Measurements from ENCODE around the gene WNT3A.

WNT3A gene

DNA sequence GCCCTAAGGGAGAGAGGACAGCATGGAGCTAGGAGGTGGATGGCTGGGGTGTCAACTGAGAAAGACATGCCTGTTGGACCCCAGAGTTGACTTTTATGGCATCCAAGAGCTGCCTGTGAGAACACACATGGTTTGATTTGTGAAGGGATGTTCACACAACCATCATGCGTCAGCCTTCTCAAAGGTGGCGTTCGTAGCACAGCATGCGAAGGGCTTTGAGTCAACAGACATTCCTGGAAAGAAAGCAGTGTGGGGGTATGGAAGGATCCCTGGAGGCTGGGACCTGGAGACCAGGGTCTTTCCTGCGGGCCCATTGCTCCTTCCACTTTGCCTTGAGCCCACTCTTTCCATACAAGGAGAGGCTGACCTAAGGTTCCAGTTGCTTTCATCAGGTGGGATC, 6.4 kb upstream of the WNT3A start:
- no peak for TF ChIP-seq PPARA (CRISPR knock-in tag; IDR thresholded peaks at IDR 0.05; ENCODE audit: borderline replicate concordance)
- no peak for TF ChIP-seq ZNF70 (CRISPR knock-in tag; IDR thresholded peaks at IDR 0.05)
- TF ChIP-seq, protein P1, sequence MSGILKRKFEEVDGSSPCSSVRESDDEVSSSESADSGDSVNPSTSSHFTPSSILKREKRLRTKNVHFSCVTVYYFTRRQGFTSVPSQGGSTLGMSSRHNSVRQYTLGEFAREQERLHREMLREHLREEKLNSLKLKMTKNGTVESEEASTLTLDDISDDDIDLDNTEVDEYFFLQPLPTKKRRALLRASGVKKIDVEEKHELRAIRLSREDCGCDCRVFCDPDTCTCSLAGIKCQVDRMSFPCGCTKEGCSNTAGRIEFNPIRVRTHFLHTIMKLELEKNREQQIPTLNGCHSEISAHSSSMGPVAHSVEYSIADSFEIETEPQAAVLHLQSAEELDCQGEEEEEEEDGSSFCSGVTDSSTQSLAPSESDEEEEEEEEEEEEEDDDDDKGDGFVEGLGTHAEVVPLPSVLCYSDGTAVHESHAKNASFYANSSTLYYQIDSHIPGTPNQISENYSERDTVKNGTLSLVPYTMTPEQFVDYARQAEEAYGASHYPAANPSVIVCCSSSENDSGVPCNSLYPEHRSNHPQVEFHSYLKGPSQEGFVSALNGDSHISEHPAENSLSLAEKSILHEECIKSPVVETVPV (CRISPR knock-in tag; IDR thresholded peaks at IDR 0.05) = no peak
- TF ChIP-seq, protein P2, sequence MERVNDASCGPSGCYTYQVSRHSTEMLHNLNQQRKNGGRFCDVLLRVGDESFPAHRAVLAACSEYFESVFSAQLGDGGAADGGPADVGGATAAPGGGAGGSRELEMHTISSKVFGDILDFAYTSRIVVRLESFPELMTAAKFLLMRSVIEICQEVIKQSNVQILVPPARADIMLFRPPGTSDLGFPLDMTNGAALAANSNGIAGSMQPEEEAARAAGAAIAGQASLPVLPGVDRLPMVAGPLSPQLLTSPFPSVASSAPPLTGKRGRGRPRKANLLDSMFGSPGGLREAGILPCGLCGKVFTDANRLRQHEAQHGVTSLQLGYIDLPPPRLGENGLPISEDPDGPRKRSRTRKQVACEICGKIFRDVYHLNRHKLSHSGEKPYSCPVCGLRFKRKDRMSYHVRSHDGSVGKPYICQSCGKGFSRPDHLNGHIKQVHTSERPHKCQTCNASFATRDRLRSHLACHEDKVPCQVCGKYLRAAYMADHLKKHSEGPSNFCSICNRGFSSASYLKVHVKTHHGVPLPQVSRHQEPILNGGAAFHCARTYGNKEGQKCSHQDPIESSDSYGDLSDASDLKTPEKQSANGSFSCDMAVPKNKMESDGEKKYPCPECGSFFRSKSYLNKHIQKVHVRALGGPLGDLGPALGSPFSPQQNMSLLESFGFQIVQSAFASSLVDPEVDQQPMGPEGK (CRISPR knock-in tag; IDR thresholded peaks at IDR 0.05; ENCODE audit: borderline replicate concordance) = no peak
- TF ChIP-seq CSDC2 (CRISPR knock-in tag; IDR thresholded peaks at IDR 0.05) = no peak
- no peak for TF ChIP-seq SNAI2 (CRISPR knock-in tag; IDR thresholded peaks at IDR 0.05)
- TF ChIP-seq, protein P3, sequence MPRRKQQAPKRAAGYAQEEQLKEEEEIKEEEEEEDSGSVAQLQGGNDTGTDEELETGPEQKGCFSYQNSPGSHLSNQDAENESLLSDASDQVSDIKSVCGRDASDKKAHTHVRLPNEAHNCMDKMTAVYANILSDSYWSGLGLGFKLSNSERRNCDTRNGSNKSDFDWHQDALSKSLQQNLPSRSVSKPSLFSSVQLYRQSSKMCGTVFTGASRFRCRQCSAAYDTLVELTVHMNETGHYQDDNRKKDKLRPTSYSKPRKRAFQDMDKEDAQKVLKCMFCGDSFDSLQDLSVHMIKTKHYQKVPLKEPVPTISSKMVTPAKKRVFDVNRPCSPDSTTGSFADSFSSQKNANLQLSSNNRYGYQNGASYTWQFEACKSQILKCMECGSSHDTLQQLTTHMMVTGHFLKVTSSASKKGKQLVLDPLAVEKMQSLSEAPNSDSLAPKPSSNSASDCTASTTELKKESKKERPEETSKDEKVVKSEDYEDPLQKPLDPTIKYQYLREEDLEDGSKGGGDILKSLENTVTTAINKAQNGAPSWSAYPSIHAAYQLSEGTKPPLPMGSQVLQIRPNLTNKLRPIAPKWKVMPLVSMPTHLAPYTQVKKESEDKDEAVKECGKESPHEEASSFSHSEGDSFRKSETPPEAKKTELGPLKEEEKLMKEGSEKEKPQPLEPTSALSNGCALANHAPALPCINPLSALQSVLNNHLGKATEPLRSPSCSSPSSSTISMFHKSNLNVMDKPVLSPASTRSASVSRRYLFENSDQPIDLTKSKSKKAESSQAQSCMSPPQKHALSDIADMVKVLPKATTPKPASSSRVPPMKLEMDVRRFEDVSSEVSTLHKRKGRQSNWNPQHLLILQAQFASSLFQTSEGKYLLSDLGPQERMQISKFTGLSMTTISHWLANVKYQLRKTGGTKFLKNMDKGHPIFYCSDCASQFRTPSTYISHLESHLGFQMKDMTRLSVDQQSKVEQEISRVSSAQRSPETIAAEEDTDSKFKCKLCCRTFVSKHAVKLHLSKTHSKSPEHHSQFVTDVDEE (CRISPR knock-in tag; IDR thresholded peaks at IDR 0.05) = no peak
- TF ChIP-seq ARNTL (CRISPR knock-in tag; IDR thresholded peaks at IDR 0.05; ENCODE audit: borderline replicate concordance, low read depth) = no peak
- no peak for TF ChIP-seq ZNF565 (CRISPR knock-in tag; conservative IDR thresholded peaks at IDR 0.05; ENCODE audit: low read depth)
- TF ChIP-seq, protein P4, sequence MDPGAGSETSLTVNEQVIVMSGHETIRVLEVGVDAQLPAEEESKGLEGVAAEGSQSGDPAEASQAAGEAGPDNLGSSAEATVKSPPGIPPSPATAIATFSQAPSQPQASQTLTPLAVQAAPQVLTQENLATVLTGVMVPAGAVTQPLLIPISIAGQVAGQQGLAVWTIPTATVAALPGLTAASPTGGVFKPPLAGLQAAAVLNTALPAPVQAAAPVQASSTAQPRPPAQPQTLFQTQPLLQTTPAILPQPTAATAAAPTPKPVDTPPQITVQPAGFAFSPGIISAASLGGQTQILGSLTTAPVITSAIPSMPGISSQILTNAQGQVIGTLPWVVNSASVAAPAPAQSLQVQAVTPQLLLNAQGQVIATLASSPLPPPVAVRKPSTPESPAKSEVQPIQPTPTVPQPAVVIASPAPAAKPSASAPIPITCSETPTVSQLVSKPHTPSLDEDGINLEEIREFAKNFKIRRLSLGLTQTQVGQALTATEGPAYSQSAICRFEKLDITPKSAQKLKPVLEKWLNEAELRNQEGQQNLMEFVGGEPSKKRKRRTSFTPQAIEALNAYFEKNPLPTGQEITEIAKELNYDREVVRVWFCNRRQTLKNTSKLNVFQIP (CRISPR knock-in tag; IDR thresholded peaks at IDR 0.05; ENCODE audit: borderline replicate concordance, low read depth) = no peak
- no peak for ATAC-seq

DNA sequence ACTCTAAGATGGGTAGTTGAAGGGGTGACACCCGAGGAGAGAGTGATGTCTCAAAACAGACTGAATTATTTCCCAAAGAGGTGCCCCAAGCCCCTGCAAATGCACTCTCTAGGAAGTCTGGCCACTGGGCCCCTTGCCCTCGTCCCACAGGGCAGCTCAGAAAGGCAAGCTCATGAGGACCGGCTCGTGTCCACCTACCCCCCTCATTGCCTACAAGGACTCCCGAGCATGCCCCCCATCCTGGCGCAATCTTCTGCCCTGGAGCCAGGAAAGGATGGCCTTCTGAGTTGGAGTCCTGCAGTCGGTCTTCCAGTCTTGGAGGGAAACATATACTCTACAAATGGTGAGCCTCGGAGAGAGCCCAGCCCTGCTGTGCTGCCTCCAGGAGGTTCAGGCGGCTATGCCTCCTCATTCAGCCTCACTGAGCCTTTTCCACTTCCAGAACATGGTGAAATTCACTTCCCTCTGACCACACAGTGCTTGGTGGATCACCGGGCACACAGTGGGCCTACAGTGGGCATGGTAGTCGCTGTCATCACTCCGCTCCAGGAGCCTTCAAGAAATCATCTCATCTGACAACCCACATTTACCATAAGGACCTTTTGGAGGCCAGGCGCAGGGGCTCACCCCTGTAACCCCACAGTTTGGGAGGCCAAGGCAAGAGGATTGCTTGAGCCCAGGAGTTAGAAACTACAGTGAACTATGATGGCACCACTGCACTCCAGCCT, 5.8 kb upstream of the WNT3A start:
- no peak for ATAC-seq
- TF ChIP-seq ARNTL (CRISPR knock-in tag; IDR thresholded peaks at IDR 0.05; ENCODE audit: borderline replicate concordance, low read depth) (no peak), BACH2 (CRISPR knock-in tag; IDR thresholded peaks at IDR 0.05; ENCODE audit: borderline replicate concordance) (no peak), TOX (CRISPR knock-in tag; IDR thresholded peaks at IDR 0.05; ENCODE audit: borderline replicate concordance) (no peak), ZC3H10 (CRISPR knock-in tag; IDR thresholded peaks at IDR 0.05) (no peak), PPARA (CRISPR knock-in tag; IDR thresholded peaks at IDR 0.05; ENCODE audit: borderline replicate concordance) (no peak), ZNF8 (CRISPR knock-in tag; IDR thresholded peaks at IDR 0.05) (no peak), ZFP30 (CRISPR knock-in tag; IDR thresholded peaks at IDR 0.05) (no peak), ESRRG (CRISPR knock-in tag; IDR thresholded peaks at IDR 0.05) (no peak)
- TF ChIP-seq, protein P5, sequence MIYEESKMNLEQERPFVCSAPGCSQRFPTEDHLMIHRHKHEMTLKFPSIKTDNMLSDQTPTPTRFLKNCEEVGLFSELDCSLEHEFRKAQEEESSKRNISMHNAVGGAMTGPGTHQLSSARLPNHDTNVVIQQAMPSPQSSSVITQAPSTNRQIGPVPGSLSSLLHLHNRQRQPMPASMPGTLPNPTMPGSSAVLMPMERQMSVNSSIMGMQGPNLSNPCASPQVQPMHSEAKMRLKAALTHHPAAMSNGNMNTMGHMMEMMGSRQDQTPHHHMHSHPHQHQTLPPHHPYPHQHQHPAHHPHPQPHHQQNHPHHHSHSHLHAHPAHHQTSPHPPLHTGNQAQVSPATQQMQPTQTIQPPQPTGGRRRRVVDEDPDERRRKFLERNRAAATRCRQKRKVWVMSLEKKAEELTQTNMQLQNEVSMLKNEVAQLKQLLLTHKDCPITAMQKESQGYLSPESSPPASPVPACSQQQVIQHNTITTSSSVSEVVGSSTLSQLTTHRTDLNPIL (CRISPR knock-in tag; IDR thresholded peaks at IDR 0.05; ENCODE audit: low read depth) = no peak

DNA sequence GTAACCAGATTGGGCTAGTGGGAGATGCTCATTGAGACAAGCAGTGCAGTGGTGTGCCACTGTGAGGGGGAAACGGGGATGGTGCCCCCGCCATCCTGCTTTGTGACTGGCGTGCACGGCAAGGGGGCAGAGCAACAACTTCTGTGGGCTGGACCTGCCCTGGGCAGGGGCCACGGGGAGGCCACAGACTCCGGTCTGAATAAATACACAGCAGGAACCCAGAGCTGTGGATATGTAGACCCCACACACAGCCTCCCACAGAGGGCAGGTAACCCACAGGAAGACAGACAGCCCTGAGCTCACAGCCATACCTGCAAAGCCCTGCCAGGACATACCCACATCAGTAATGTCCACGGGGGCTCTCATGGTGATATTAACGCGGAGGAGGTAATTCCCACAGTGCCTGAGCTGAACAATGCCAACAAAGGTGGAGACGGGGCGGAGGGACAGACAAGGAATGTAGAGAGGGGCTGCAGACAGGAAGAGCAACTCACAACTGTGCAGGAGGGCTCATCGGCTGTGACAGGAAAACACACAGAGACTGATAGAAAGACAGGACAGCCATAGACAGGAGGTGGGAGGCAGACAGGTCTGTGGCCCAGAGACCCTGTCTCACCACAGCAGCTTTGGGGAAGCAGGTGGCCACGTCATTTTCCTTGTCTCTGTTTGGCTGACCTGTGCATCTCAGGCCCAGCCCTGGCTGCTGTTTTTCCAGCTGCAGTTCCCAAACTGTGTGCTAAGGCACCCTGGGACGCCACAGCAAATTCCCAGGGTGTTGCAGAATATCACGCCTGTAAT, 4.9 kb upstream of the WNT3A start:
- no peak for ATAC-seq
- TF ChIP-seq, protein P4 (CRISPR knock-in tag; IDR thresholded peaks at IDR 0.05; ENCODE audit: borderline replicate concordance, low read depth) = no peak
- TF ChIP-seq ZNF565 (CRISPR knock-in tag; conservative IDR thresholded peaks at IDR 0.05; ENCODE audit: low read depth) = no peak
- no peak for TF ChIP-seq PPARA (CRISPR knock-in tag; IDR thresholded peaks at IDR 0.05; ENCODE audit: borderline replicate concordance)
- no peak for TF ChIP-seq ZNF8 (CRISPR knock-in tag; IDR thresholded peaks at IDR 0.05)
- no peak for TF ChIP-seq ZC3H10 (CRISPR knock-in tag; IDR thresholded peaks at IDR 0.05)
